RWPE1 (cell line): ENCODE measurements around the gene LRRN4CL.

Source experiments
- CTCF ChIA-PET: fragments of 350-600 bp; sonication (Branson Sonifier 250); formaldehyde crosslinking; extraction: SDS; loops from one replicate; lab custom pipeline; 2021; lab: Yijun Ruan, JAX
- POLR2A ChIA-PET: fragments of 400-600 bp; formaldehyde crosslinking; extraction: SDS; loops from one replicate; lab custom pipeline; 2020; ENCODE audit warnings: antibody characterized with exemption; ENCODE audit not compliant: low non-redundant PET; lab: Yijun Ruan, JAX
- DNase-seq: peaks from one replicate; pipeline ENCODE4 v3.0.0; 2012; ENCODE audit warnings: low spot score
- H3K27ac ChIP-seq: fragments of 450-650 bp; 2 replicates; pipeline ENCODE4 v1.5.1; 2017
- CTCF ChIP-seq: fragments of 450-650 bp; conservative IDR thresholded peaks from 2 replicates; pipeline ENCODE4 v1.5.1; 2017; ENCODE audit warnings: low read depth, mild to moderate bottlenecking

LRRN4CL gene

DNA sequence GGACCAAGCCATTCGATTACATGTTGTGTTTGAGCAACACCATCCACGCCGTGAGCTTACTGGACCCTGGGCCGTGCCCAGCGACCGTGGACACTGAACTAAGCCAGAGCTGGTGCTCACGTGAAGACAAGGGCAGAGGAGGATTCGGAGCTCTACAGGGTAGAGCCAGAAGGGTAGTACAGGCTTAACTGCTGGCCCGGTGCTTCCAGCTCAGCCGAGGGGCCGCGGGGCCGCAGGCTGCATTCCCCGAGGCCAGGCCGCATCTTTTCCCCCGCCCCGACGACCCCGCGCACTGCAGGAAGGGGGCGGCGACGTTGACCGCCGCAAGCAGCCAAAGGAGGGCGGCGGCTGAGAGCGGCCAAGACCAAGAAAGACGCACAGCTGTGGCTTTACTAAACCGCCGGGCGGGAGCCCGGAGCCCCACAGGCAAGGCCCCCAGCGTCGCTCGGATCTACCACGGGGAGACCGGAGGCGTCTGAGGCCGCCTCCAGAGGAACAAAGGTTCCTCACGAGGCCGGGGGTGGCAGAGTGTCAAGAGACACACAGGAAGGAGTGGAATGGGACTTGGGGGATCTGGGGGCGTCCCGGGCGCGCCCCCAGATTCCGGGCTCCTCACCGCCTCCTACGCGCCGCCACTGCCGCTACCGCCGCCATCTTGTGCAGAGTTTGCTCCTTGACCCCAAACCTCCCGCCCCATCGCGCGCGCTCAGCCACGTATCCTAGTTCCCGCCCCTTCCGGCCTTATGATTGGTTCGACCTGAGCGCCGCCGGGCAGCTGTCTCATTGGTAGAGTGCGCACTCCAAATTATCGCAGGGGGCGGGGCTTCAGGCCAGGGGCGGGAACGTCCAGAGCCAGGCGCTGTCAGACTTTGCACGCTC, 43.1 kb downstream of the LRRN4CL start, which contains the start of gene GANAB:
Gene GANAB, minus strand, starts transcription at position 668 of the 879 bp plus-strand sequence. Its CDS starts 14 bp downstream, at position 654.
- POLR2A ChIA-PET: interaction anchor here (0.6 kb wide), 3 partner anchors 13 to 55 kb away, joined by 4 read pairs; partner anchors contain the start of gene TUT1
- CTCF ChIA-PET: interaction anchor here (0.8 kb wide), 1 partner anchor 252 kb away, joined by 3 read pairs; no protein-coding TSS in a partner anchor
- H3K27ac ChIP-seq: peak within 1 kb of the TSS; percentile 87
- TF ChIP-seq CTCF: no peak
- DNase-seq: peak; percentile 99

DNA sequence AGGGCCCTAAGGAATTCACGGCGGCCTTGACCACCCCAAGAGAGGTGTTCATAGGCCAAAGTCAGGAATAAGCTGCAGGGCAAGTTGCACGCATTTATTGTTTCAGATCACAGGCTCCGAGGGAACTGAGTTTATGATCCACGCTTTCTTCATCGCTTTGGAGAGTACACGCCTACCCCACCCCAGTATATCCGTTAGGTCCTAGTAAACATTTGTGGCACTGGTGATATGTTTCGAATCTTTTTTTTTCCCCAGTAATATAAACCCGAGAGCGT, 43.7 kb downstream of the LRRN4CL start:
- peak overlapping the region; percentile 87 for H3K27ac ChIP-seq
- TF ChIP-seq CTCF: no peak
- ChIA-PET CTCF (interaction anchor here (0.8 kb wide), 1 partner anchor 251 kb away, joined by 3 read pairs; no protein-coding TSS in a partner anchor), POLR2A (interaction anchor here (0.6 kb wide), 1 partner anchor 44 kb away, joined by 4 read pairs; no protein-coding TSS in a partner anchor)
- no peak for DNase-seq

- H3K27ac ChIP-seq: peak overlapping the region; percentile 50
- POLR2A ChIA-PET: interaction anchor here (1.4 kb wide), 1 partner anchor 9 kb away, joined by 3 read pairs; the partner anchor contains the start of gene INTS5
- TF ChIP-seq CTCF: no peak
- DNase-seq: no peak
- CTCF ChIA-PET: no interaction called here
These were observed 45.1 kb downstream of the LRRN4CL start for GRCh38 chr11:62644220-62644619.
